ENCODE results near the gene MMAA. TPM values are rescaled to one million over a fixed set of nuclear protein-coding genes. Genes with fewer than 3 reads are reported as not detected.
"Not testable (repeated sequence)": the region's sequence is repeated elsewhere in the genome, so short reads cannot be mapped to it uniquely, and the experiment has no call there.

The MMAA gene
- total RNA-seq, 2 donors from 2014 or later = 14.3 to 15.7 TPM

DNA sequence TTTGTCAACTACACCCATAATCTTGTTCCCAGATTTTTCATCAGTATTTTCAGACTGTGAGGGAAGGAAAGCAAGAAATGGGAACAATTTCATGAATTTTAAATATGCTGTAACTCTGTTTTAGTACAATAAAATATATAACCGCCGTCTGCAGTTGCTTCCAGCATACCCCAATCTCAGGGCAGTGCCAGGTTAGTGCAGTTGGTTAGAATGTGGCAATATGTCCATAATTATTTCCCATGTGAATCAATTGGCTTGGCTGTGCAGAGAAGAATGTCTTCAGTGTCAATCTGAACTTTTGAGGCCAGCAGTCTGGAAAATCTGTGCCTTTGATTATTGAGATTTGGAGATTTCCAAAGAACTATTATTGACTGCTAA, 5.0 kb upstream of the MMAA start:
- no peak overlapping the region for H3K27ac Mint-ChIP-seq
- DNase-seq (ENCODE audit: low spot score) (no peak), ATAC-seq (no peak)
- H3K9me3 Mint-ChIP-seq = no peaks in the 10 kb centered on the region
- H3K27me3 Mint-ChIP-seq = peaks cover 0 to 10% of the 10 kb centered on the region in 2 donors
- H3K4me1 Mint-ChIP-seq (ENCODE audit: low read depth in 2 of 2) = peaks cover 9 to 12% of the 10 kb centered on the region in 2 donors
- H3K4me3 Mint-ChIP-seq = no peak overlapping the region
- no peaks in the 10 kb centered on the region for H3K36me3 Mint-ChIP-seq

DNA sequence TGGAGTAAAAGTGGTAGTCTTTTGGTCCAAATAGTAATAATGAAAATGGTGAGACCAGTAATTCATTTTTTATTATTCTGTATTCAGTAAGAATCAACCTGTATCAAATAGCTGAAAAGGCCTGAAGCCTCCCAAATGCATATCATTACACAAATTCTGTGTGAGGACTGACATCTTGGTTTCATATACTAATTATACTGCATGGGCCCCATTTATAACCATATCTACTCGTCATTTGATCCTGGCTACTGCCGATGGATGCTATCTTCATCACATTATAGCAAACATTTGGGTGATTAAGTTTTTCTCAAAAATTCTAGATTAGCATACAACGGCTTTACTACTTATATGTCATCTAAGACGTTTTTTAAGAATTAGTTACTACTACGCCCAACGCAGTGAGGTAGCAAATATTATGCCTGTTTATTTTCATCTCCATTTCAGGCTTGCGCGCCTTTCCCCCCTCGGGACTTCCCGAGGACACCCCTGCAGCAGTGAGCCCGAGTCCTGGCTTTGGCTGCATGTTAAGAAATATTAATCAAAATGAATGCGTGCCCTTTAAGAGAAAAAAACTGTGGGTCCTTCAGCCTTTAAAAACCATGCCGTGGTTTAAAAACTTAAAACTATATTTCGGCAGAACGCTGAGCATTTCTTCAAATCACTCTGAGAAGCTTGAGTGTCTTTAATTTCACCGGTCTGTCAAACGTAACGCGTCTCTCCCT, 814 bp upstream of the MMAA start:
- peak overlapping the region; percentile 91 for H3K4me3 Mint-ChIP-seq
- ATAC-seq = no peak
- peaks cover 32 to 40% of the 10 kb centered on the region in 2 donors for H3K4me1 Mint-ChIP-seq (ENCODE audit: low read depth in 2 of 2)
- no peak for DNase-seq (ENCODE audit: low spot score)
- H3K9me3 Mint-ChIP-seq = peaks cover 8% of the 10 kb centered on the region
- peak overlapping the region; percentile 88 to 98 for H3K27ac Mint-ChIP-seq
- H3K36me3 Mint-ChIP-seq = peaks cover 13% of the 10 kb centered on the region
- peaks cover 0 to 6% of the 10 kb centered on the region in 2 donors for H3K27me3 Mint-ChIP-seq

GRCh38 chr4:145619639-145619996, 433 bp downstream of the MMAA start:
- peaks cover 8% of the 10 kb centered on the region for H3K9me3 Mint-ChIP-seq
- peaks cover 41 to 53% of the 10 kb centered on the region in 2 donors for H3K4me1 Mint-ChIP-seq (ENCODE audit: low read depth in 2 of 2)
- DNase-seq (ENCODE audit: low spot score) (no peak), ATAC-seq (peak; percentile 65 to 68)
- H3K27ac Mint-ChIP-seq = peak overlapping the region; percentile 88 to 98
- peak overlapping the region; percentile 91 for H3K4me3 Mint-ChIP-seq
- H3K27me3 Mint-ChIP-seq = peaks cover 0 to under 1% of the 10 kb centered on the region in 2 donors
- H3K36me3 Mint-ChIP-seq = peaks cover 13% of the 10 kb centered on the region

- not testable (repeated sequence) for ATAC-seq; H3K9me3 Mint-ChIP-seq; H3K27me3 Mint-ChIP-seq; DNase-seq (ENCODE audit: low spot score)
- peak overlapping the region; percentile 88 to 98 for H3K27ac Mint-ChIP-seq
- peak overlapping the region; percentile 52 for H3K4me3 Mint-ChIP-seq
- peaks cover 13% of the 10 kb centered on the region for H3K36me3 Mint-ChIP-seq
- H3K4me1 Mint-ChIP-seq (ENCODE audit: low read depth in 2 of 2) = peaks cover 61 to 73% of the 10 kb centered on the region in 2 donors
These were observed 2.9 kb downstream of the MMAA start for GRCh38 chr4:145622067-145622466.

- Mint-ChIP-seq H3K36me3 (peaks cover 13% of the 10 kb centered on the region), H3K9me3 (peaks cover 8% of the 10 kb centered on the region), H3K27me3 (no peaks in the 10 kb centered on the region), H3K27ac (peak overlapping the region; percentile 88 to 98), H3K4me3 (peak overlapping the region; percentile 52), H3K4me1 (ENCODE audit: low read depth in 2 of 2) (peaks cover 58 to 66% of the 10 kb centered on the region in 2 donors)
- DNase-seq (ENCODE audit: low spot score) (no peak), ATAC-seq (peak; percentile 13 to 65)
These were observed 4.6 kb downstream of the MMAA start for GRCh38 chr4:145623831-145624230.

DNA sequence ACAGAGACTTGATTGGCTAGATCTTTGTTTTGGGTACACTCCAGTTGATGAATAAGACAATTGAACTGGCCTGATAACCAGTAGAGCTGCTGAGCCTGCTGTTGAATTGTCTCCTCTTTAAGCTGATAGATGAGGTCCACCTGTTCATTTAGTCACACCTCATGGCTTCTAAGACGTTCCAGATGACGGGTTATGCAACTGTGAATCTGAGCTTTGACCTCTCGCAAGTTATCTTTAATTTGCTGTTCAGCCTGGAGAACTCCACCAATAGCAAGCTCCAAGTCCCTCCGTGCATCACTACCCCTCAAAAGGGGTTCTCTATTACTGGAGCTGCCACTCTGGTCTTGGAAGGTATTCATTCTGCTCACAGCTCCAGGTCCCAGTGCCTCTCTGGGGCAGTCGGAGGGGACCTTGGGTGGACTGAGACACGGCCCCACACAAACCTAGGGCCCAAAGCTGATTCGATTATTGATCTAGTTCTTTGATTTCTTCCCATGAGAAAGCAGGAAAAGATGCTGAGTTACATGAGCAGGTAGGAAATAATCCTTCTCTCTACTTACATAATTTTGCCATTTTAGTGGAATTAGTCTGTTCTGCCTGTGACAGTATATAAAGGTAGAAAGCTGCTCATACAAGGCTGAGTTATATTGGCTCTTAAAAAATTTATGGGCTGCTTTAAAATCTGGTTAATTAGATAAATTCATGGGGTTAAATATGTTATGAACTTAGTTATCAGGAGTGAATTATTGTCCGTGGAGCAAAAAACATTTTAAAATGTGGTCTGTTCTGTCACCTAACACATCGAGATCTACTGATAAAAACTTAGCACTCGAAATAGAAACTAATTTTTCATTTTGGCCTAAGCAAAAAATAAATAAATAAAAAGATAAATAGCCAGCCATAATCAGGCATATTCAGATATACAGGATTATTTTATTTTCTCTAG, 6.8 kb downstream of the MMAA start:
- DNase-seq (ENCODE audit: low spot score) (no peak), ATAC-seq (no peak)
- H3K27me3 Mint-ChIP-seq = no peaks in the 10 kb centered on the region
- H3K9me3 Mint-ChIP-seq = peaks cover 3% of the 10 kb centered on the region
- peaks cover 13% of the 10 kb centered on the region for H3K36me3 Mint-ChIP-seq
- H3K4me3 Mint-ChIP-seq = peak overlapping the region; percentile 65
- H3K27ac Mint-ChIP-seq = peak overlapping the region; percentile 88 to 98
- peaks cover 50 to 55% of the 10 kb centered on the region in 2 donors for H3K4me1 Mint-ChIP-seq (ENCODE audit: low read depth in 2 of 2)

DNA sequence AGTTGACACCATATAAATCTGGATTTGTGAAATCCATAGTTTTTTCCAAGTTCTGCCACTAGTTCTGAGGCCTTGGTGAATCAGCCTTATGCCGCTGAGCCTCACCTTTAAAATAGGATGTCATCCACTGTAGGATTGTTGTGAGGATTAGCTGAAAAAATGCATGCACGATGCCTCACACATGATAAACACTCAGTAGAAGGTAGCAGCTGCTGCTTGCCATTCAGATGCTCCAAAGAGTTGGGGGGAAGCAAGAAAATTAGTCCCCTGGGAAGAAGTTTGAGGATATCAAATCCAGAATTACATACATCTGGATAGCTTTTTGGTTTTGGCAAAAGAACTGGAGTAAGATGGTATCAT, 7.4 kb downstream of the MMAA start:
- no peak for DNase-seq (ENCODE audit: low spot score)
- Mint-ChIP-seq H3K4me1 (ENCODE audit: low read depth in 2 of 2) (peaks cover 46 to 54% of the 10 kb centered on the region in 2 donors), H3K27me3 (no peaks in the 10 kb centered on the region), H3K27ac (peak overlapping the region; percentile 88 to 98), H3K9me3 (peaks cover 3% of the 10 kb centered on the region), H3K4me3 (peak overlapping the region; percentile 65), H3K36me3 (peaks cover 11% of the 10 kb centered on the region)
- no peak for ATAC-seq

DNA sequence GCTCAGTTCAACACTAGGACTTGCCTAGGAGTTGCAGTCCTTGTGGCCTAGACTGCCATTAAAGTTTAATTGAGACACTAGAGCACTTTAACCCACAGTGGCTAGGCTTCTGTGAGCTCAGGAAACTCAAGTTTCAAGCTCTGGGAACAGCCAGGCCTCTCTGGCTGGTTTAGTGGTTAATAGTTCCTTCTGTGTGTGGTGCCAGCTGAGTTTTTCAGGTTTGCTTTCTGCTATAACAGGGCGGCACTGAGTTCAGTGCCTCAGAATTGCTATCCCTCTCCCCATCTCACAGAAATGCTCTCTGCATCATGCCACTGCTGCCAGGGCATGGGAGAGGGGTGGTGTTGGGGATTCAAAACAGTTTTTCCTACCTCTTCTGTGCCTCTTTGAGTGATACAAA, 15.9 kb downstream of the MMAA start:
- DNase-seq (ENCODE audit: low spot score) (no peak), ATAC-seq (no peak)
- Mint-ChIP-seq H3K4me3 (no peak overlapping the region), H3K9me3 (no peaks in the 10 kb centered on the region), H3K27ac (peak overlapping the region in 1 of 2 donors; percentile 54), H3K4me1 (ENCODE audit: low read depth in 2 of 2) (peaks cover 16 to 32% of the 10 kb centered on the region in 2 donors), H3K36me3 (peaks cover 13% of the 10 kb centered on the region), H3K27me3 (no peaks in the 10 kb centered on the region)

DNA sequence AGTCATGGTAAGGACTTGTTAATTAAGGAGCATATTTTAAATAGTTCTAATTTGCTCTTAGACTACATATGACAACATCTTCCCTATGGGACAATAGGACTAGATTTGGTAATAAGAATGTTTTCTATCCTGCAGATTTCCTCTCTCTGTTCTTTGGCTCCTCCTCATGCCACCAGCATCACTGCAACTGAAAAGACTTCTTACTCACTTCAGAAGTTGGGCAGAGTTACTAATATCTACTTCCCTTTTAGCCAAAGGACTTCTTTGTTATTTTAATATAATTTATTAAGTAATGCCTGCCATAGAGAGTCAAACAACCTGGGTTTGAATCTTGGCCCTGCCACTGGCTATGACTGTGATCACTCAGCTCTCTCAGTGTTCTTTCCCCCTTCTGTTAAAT, 16.4 kb downstream of the MMAA start:
- Mint-ChIP-seq H3K27ac (peak overlapping the region in 1 of 2 donors; percentile 54), H3K4me3 (no peak overlapping the region), H3K4me1 (ENCODE audit: low read depth in 2 of 2) (peaks cover 16 to 30% of the 10 kb centered on the region in 2 donors), H3K36me3 (peaks cover 12% of the 10 kb centered on the region), H3K9me3 (no peaks in the 10 kb centered on the region), H3K27me3 (no peaks in the 10 kb centered on the region)
- DNase-seq (ENCODE audit: low spot score) (no peak), ATAC-seq (no peak)

DNA sequence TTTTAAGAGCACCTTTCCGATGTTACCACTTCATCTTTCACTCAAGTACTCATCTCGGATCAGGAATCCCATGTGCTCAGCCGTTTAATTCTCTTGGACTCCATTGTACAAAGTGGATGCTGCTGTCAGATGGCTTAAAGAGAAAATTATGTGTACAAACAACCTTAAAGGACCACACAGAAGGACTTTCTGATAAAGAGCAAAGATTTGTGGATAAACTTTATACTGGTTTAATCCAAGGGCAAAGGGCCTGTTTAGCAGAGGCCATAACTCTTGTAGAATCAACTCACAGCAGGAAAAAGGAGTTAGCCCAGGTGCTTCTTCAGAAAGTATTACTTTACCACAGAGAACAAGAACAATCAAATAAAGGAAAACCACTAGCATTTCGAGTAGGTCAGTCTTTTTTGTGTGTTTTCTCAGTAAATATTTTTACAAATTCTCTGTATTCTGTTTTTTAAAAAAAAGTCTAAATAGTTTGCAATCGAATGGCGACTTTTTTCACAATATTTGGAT, 20.1 kb downstream of the MMAA start:
- no peak overlapping the region for H3K4me3 Mint-ChIP-seq
- no peak for ATAC-seq
- H3K4me1 Mint-ChIP-seq (ENCODE audit: low read depth in 2 of 2) = peaks cover 0 to 17% of the 10 kb centered on the region in 2 donors
- no peaks in the 10 kb centered on the region for H3K27me3 Mint-ChIP-seq
- DNase-seq (ENCODE audit: low spot score) = no peak
- peaks cover 5% of the 10 kb centered on the region for H3K36me3 Mint-ChIP-seq
- H3K9me3 Mint-ChIP-seq = no peaks in the 10 kb centered on the region
- H3K27ac Mint-ChIP-seq = no peak overlapping the region

- not testable (repeated sequence) for H3K27me3 Mint-ChIP-seq; H3K4me1 Mint-ChIP-seq (ENCODE audit: low read depth in 2 of 2); DNase-seq (ENCODE audit: low spot score); ATAC-seq; H3K4me3 Mint-ChIP-seq; H3K36me3 Mint-ChIP-seq; H3K9me3 Mint-ChIP-seq; H3K27ac Mint-ChIP-seq
These were observed 21.1 kb downstream of the MMAA start for GRCh38 chr4:145640236-145640635.

DNA sequence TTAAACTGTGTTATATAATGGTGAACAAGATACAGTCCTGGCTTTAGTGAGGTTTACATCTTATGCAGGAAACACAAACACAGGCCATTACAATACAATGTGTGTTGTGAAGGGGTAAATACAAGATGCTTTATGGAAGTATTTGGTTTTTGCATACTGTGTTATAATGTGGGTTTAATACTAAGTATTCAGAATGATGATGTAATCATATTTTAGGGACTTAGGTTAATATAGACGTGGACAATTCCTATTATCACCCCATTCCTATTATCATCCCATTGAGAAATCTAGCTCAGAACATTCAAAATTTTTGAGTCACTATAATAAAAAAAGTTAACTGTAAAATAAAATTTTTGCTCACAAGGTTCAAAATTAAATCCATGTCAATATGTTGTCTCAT, 24.1 kb downstream of the MMAA start:
- Mint-ChIP-seq H3K27me3 (no peaks in the 10 kb centered on the region), H3K9me3 (no peaks in the 10 kb centered on the region), H3K4me1 (ENCODE audit: low read depth in 2 of 2) (peaks cover 0 to 5% of the 10 kb centered on the region in 2 donors), H3K36me3 (peaks cover 23% of the 10 kb centered on the region), H3K27ac (no peak overlapping the region), H3K4me3 (no peak overlapping the region)
- DNase-seq (ENCODE audit: low spot score) (no peak), ATAC-seq (no peak)

GRCh38 chr4:145644699-145645098, 25.5 kb downstream of the MMAA start:
- H3K4me3 Mint-ChIP-seq = no peak overlapping the region
- H3K36me3 Mint-ChIP-seq = peaks cover 17% of the 10 kb centered on the region
- no peaks in the 10 kb centered on the region for H3K27me3 Mint-ChIP-seq
- no peak for DNase-seq (ENCODE audit: low spot score)
- no peak for ATAC-seq
- no peaks in the 10 kb centered on the region for H3K9me3 Mint-ChIP-seq
- H3K4me1 Mint-ChIP-seq (ENCODE audit: low read depth in 2 of 2) = peaks cover 0 to 5% of the 10 kb centered on the region in 2 donors
- no peak overlapping the region for H3K27ac Mint-ChIP-seq

DNA sequence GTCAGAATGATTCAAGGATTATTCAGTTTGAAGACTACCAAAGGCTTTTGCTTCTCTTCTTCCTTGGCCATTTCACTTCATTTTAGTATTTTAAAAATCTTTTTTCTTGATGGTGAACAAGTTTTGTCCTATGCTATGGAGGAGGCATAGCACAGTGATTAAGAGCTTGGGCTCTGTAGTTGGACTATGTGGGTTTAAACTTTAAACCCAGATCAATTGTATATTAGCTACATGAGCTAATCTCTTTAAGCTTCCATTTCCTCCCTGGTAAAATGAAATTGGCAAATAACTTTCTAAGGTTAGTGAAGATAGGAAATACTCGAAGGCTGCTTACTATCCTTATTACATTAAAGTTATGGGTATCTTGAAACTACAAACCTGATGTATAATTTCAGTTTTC, 37.0 kb downstream of the MMAA start:
- H3K9me3 Mint-ChIP-seq = no peaks in the 10 kb centered on the region
- DNase-seq (ENCODE audit: low spot score) (no peak), ATAC-seq (no peak)
- no peak overlapping the region for H3K27ac Mint-ChIP-seq
- H3K36me3 Mint-ChIP-seq = peaks cover 37% of the 10 kb centered on the region
- no peaks in the 10 kb centered on the region for H3K27me3 Mint-ChIP-seq
- H3K4me1 Mint-ChIP-seq (ENCODE audit: low read depth in 2 of 2) = no peaks in the 10 kb centered on the region
- H3K4me3 Mint-ChIP-seq = no peak overlapping the region

All from natural killer cell treated with Interleukin-12 subunit alpha and Interleukin-12 subunit beta and Interleukin-15 and Interleukin-18, amount 100 ng/mL, for 72 hours (primary cell).